Trophoblast cell (in vitro differentiated cells and primary cell): Measurements from ENCODE around the gene PRPF19.

ENCODE experiments used
- DNase-seq, 2 donors: peaks; one replicate each; pipeline ENCODE4 v3.0.0-alpha.2; 2016
- H2AFZ ChIP-seq: 2 replicates; pipeline ENCODE4 v1.6.1; 2013; ENCODE audit warnings: low read length, moderate library complexity, mild to moderate bottlenecking; ENCODE audit not compliant: insufficient read depth, poor library complexity
- H2AK5ac ChIP-seq: 2 replicates; pipeline ENCODE4 v1.6.1; 2013; ENCODE audit warnings: mild to moderate bottlenecking, low read length
- H2BK120ac ChIP-seq: 2 replicates; pipeline ENCODE4 v1.6.1; 2013; ENCODE audit warnings: low read length, mild to moderate bottlenecking, moderate library complexity; ENCODE audit not compliant: insufficient read depth, poor library complexity
- H2BK12ac ChIP-seq: 2 replicates; pipeline ENCODE4 v1.6.1; 2013; ENCODE audit warnings: mild to moderate bottlenecking, low read length, moderate library complexity
- H2BK5ac ChIP-seq: 2 replicates; pipeline ENCODE4 v1.6.1; 2013; ENCODE audit warnings: low read length, low read depth, moderate library complexity, mild to moderate bottlenecking; ENCODE audit not compliant: poor library complexity
- H3K14ac ChIP-seq: 2 replicates; pipeline ENCODE4 v1.6.1; 2013; ENCODE audit warnings: mild to moderate bottlenecking, low read length
- H3K18ac ChIP-seq: 2 replicates; pipeline ENCODE4 v1.6.1; 2013; ENCODE audit warnings: mild to moderate bottlenecking, low read length
- H3K23ac ChIP-seq: 2 replicates; pipeline ENCODE4 v1.6.1; 2013; ENCODE audit warnings: low read length
- H3K27ac ChIP-seq: 2 replicates; pipeline ENCODE4 v1.5.1; 2013; ENCODE audit warnings: low read depth, mild to moderate bottlenecking, inconsistent platforms, low read length, moderate library complexity
- H3K27me3 ChIP-seq: 2 replicates; pipeline ENCODE4 v1.6.1; 2013; ENCODE audit warnings: inconsistent platforms, mild to moderate bottlenecking, low read length, moderate library complexity; ENCODE audit not compliant: insufficient read depth
- H3K36me3 ChIP-seq, 2 experiments: 1 replicate in 1 of 2; 2 replicates in 1 of 2; pipeline ENCODE4 v1.6.1; 2013; ENCODE audit warnings: low read length in 2 of 2, mild to moderate bottlenecking in 2 of 2, moderate library complexity in 1 of 2; ENCODE audit not compliant: insufficient read depth in 2 of 2, control insufficient read depth in 1 of 2
- H3K4ac ChIP-seq: 2 replicates; pipeline ENCODE4 v1.6.1; 2013; ENCODE audit warnings: low read depth, mild to moderate bottlenecking, low read length, moderate library complexity
- H3K4me1 ChIP-seq, 2 experiments: 1 replicate in 1 of 2; 2 replicates in 1 of 2; pipeline ENCODE4 v1.6.1; 2013; ENCODE audit warnings: low read length in 2 of 2, mild to moderate bottlenecking in 2 of 2, moderate library complexity in 1 of 2; ENCODE audit not compliant: insufficient read depth in 2 of 2, control insufficient read depth in 1 of 2
- H3K4me2 ChIP-seq: 2 replicates; pipeline ENCODE4 v1.6.1; 2013; ENCODE audit warnings: inconsistent platforms, mild to moderate bottlenecking, low read length, moderate library complexity
- H3K4me3 ChIP-seq: 2 replicates; pipeline ENCODE4 v1.5.1; 2013; ENCODE audit warnings: mild to moderate bottlenecking, low read depth, low read length, inconsistent platforms
- H3K79me1 ChIP-seq: one replicate; pipeline ENCODE4 v1.6.1; 2013; ENCODE audit warnings: low read length
- H3K79me2 ChIP-seq: 2 replicates; pipeline ENCODE4 v1.6.1; 2013; ENCODE audit warnings: low read length, mild to moderate bottlenecking; ENCODE audit not compliant: control insufficient read depth, insufficient read depth, poor library complexity
- H3K9ac ChIP-seq: 2 replicates; pipeline ENCODE4 v1.6.1; 2013; ENCODE audit warnings: mild to moderate bottlenecking, low read length
- H3K9me3 ChIP-seq: 2 replicates; pipeline ENCODE4 v1.6.1; 2013; ENCODE audit warnings: low read depth, mild to moderate bottlenecking, control low read depth, inconsistent platforms, low read length; ENCODE audit not compliant: insufficient read depth
- H4K12ac ChIP-seq: 2 replicates; pipeline ENCODE4 v1.6.1; 2013; ENCODE audit warnings: low read depth, mild to moderate bottlenecking, low read length, moderate library complexity
- H4K8ac ChIP-seq: 2 replicates; pipeline ENCODE4 v1.6.1; 2013; ENCODE audit warnings: low read depth, mild to moderate bottlenecking, low read length, moderate library complexity
- H4K91ac ChIP-seq: one replicate; pipeline ENCODE4 v1.6.1; 2013; ENCODE audit warnings: low read depth, mild to moderate bottlenecking, low read length, moderate library complexity
- WGBS: extraction: QIAGEN DNeasy Blood & Tissue Kit; methylation state at CpG from one replicate; pipeline ENCODE4 v1.1.7; 2013; ENCODE audit warnings: missing lambda C conversion rate; ENCODE audit not compliant: insufficient read length, insufficient coverage; ENCODE audit errors: extremely low coverage; 5-methylcytosine and 5-hydroxymethylcytosine counted together

PRPF19 gene

GRCh38 chr11:60855726-60856633, 50.4 kb downstream of the PRPF19 start, which contains the start of gene PTGDR2:
Gene PTGDR2 (minus strand): TSS chr11:60855950. CDS start chr11:60853722, 2,228 bp downstream.
- H3K4ac ChIP-seq = no peak within 1 kb of the TSS
- no peak within 1 kb of the TSS for H2BK120ac ChIP-seq
- DNase-seq = no peak
- H3K23ac ChIP-seq = no peak within 1 kb of the TSS
- H2BK5ac ChIP-seq = no peak within 1 kb of the TSS
- H3K27me3 ChIP-seq = no peaks in the 10 kb centered on the region
- no peak within 1 kb of the TSS for H4K8ac ChIP-seq
- H2AFZ ChIP-seq = no peak within 1 kb of the TSS
- H3K9me3 ChIP-seq = peaks cover 3% of the 10 kb centered on the region
- no peak within 1 kb of the TSS for H2BK12ac ChIP-seq
- H4K12ac ChIP-seq = no peak within 1 kb of the TSS
- WGBS = no CpG with 5 or more reads among the region's 14 CpGs
- H3K18ac ChIP-seq = no peak within 1 kb of the TSS
- H3K9ac ChIP-seq = no peak within 1 kb of the TSS
- no peak within 1 kb of the TSS for H4K91ac ChIP-seq
- H3K4me3 ChIP-seq = no peak within 1 kb of the TSS
- no peak within 1 kb of the TSS for H2AK5ac ChIP-seq
- H3K4me2 ChIP-seq = no peak within 1 kb of the TSS
- peaks cover 5 to 14% of the 10 kb centered on the region in 2 experiments for H3K36me3 ChIP-seq
- H3K4me1 ChIP-seq = no peaks in the 10 kb centered on the region
- no peak within 1 kb of the TSS for H3K14ac ChIP-seq
- H3K79me2 ChIP-seq = no peaks in the 10 kb centered on the region
- no peaks in the 10 kb centered on the region for H3K79me1 ChIP-seq
- H3K27ac ChIP-seq = no peak within 1 kb of the TSS

- Histone ChIP-seq H3K23ac (no peak overlapping the region), H2AK5ac (no peak overlapping the region), H4K91ac (no peak overlapping the region), H3K27ac (no peak overlapping the region), H3K4me2 (no peak overlapping the region), H2BK5ac (no peak overlapping the region), H4K12ac (no peak overlapping the region), H3K9ac (no peak overlapping the region), H2BK12ac (no peak overlapping the region), H3K79me1 (no peaks in the 10 kb centered on the region), H2AFZ (no peak overlapping the region), H3K9me3 (peaks cover 3% of the 10 kb centered on the region), H3K27me3 (no peaks in the 10 kb centered on the region), H3K4me3 (no peak overlapping the region), H3K4ac (no peak overlapping the region), H4K8ac (no peak overlapping the region), H2BK120ac (no peak overlapping the region), H3K18ac (no peak overlapping the region), H3K79me2 (no peaks in the 10 kb centered on the region), H3K36me3 (peaks cover 14 to 21% of the 10 kb centered on the region in 2 experiments), H3K14ac (no peak overlapping the region), H3K4me1 (no peaks in the 10 kb centered on the region)
- WGBS = no CpG with 5 or more reads among the region's 8 CpGs
- DNase-seq = no peak
Measured at GRCh38 chr11:60854847-60855725, 51.3 kb downstream of the PRPF19 start.

GRCh38 chr11:60854140-60854846, 52.1 kb downstream of the PRPF19 start:
- Histone ChIP-seq H2AK5ac (no peak overlapping the region), H3K4me1 (no peaks in the 10 kb centered on the region), H2BK120ac (no peak overlapping the region), H3K27me3 (no peaks in the 10 kb centered on the region), H4K12ac (no peak overlapping the region), H3K18ac (no peak overlapping the region), H3K4ac (no peak overlapping the region), H3K79me2 (no peaks in the 10 kb centered on the region), H3K14ac (no peak overlapping the region), H3K4me2 (no peak overlapping the region), H3K36me3 (peaks cover 22 to 28% of the 10 kb centered on the region in 2 experiments), H2AFZ (no peak overlapping the region), H3K27ac (no peak overlapping the region), H4K8ac (no peak overlapping the region), H3K4me3 (peak overlapping the region; percentile 10), H2BK12ac (no peak overlapping the region), H4K91ac (no peak overlapping the region), H3K23ac (no peak overlapping the region), H2BK5ac (no peak overlapping the region), H3K9me3 (peaks cover 3% of the 10 kb centered on the region), H3K79me1 (no peaks in the 10 kb centered on the region), H3K9ac (no peak overlapping the region)
- DNase-seq = no peak
- no CpG with 5 or more reads among the region's 8 CpGs for WGBS
